PC-9 (cell line): ENCODE measurements around the gene AGMO. TPM values are rescaled to one million over a fixed set of nuclear protein-coding genes. Genes with fewer than 3 reads are reported as not detected.

Experiments used
- BruUV-seq: library from RNA; stranded (reverse); fragments of 400-500 nt; replicated peaks from 2 replicates; lab custom pipeline; 2021; lab: Mats Ljungman, UMichigan
- CTCF ChIA-PET: fragments of 300-600 bp; sonication (Branson Sonifier 250); formaldehyde crosslinking; loops from one replicate; lab custom pipeline; 2022; ENCODE audit warnings: antibody characterized with exemption; lab: Charles Lee
- POLR2A ChIA-PET: fragments of 300-600 bp; sonication (Branson Sonifier 250); formaldehyde crosslinking; loops from one replicate; lab custom pipeline; 2022; ENCODE audit warnings: antibody characterized with exemption; ENCODE audit not compliant: unreplicated experiment; lab: Charles Lee
- DNase-seq, 2 experiments: peaks; one replicate each; pipeline versions ENCODE4 v3.0.0 to v3.0.0-alpha.2; 2015 to 2022; ENCODE audit warnings: mixed read lengths in 1 of 2
- H2AFZ ChIP-seq: fragments of 200-600 bp; sonication (generic); 2 replicates; pipeline ENCODE4 v1.8.1; 2017; ENCODE audit warnings: antibody characterized with exemption
- H3F3A ChIP-seq: fragments of 200-600 bp; sonication (generic); 2 replicates; pipeline ENCODE4 v1.8.1; 2017; ENCODE audit warnings: antibody characterized with exemption, mild to moderate bottlenecking, low read depth; ENCODE audit not compliant: insufficient read depth
- H3K27ac ChIP-seq: fragments of 200-600 bp; sonication (generic); 2 replicates; pipeline ENCODE4 v1.6.1; 2016; ENCODE audit warnings: mixed run types
- H3K27me3 ChIP-seq: fragments of 200-600 bp; sonication (generic); 2 replicates; pipeline ENCODE4 v1.6.1; 2016; ENCODE audit warnings: low read depth, mixed run types; ENCODE audit not compliant: insufficient read depth
- H3K36me3 ChIP-seq: fragments of 200-600 bp; sonication (generic); 2 replicates; pipeline ENCODE4 v1.6.1; 2016; ENCODE audit warnings: low read depth, mixed run types
- H3K4me1 ChIP-seq: fragments of 200-600 bp; sonication (generic); replicated peaks from 2 replicates; pipeline ENCODE4 v1.6.1; 2016; ENCODE audit warnings: mixed run types; ENCODE audit not compliant: insufficient read depth
- H3K4me2 ChIP-seq: fragments of 200-600 bp; sonication (generic); 2 replicates; pipeline ENCODE4 v1.6.1; 2017; ENCODE audit warnings: mixed run types
- H3K4me3 ChIP-seq: fragments of 200-600 bp; sonication (generic); 2 replicates; pipeline ENCODE4 v1.6.1; 2016; ENCODE audit warnings: mixed run types
- H3K79me2 ChIP-seq: fragments of 200-600 bp; sonication (generic); 2 replicates; pipeline ENCODE4 v1.6.1; 2017; ENCODE audit warnings: low read depth, mixed run types
- H3K9me2 ChIP-seq: fragments of 200-600 bp; sonication (generic); 2 replicates; pipeline ENCODE4 v1.8.1; 2017; ENCODE audit warnings: mild to moderate bottlenecking; ENCODE audit not compliant: insufficient read depth
- H3K9me3 ChIP-seq: fragments of 200-600 bp; sonication (generic); 2 replicates; pipeline ENCODE4 v1.8.1; 2016; ENCODE audit warnings: low read depth; ENCODE audit not compliant: insufficient read depth
- H4K20me1 ChIP-seq: fragments of 200-600 bp; sonication (generic); 2 replicates; pipeline ENCODE4 v1.8.1; 2017; ENCODE audit not compliant: insufficient read depth
- CTCF ChIP-seq: fragments of 200-600 bp; sonication (generic); conservative IDR thresholded peaks from 2 replicates; pipeline ENCODE4 v1.6.1; 2017; ENCODE audit warnings: mixed run types, antibody characterized with exemption, mild to moderate bottlenecking, moderate library complexity
- EZH2 ChIP-seq: fragments of 200-600 bp; sonication (generic); IDR thresholded peaks from 2 replicates; pipeline ENCODE4 v1.8.0; 2017; ENCODE audit warnings: antibody characterized with exemption, low read depth
- intact Hi-C: fragments of 100-400 bp; cut with micrococcal nuclease; formaldehyde crosslinking; loops from one replicate; pipeline ENCODE4 v1.10.0; 2022; ENCODE audit not compliant: unreplicated experiment
- total RNA-seq: library from RNA; stranded (reverse); gene quantifications from 2 replicates; pipeline ENCODE4 v1.2.3, GENCODE V29; 2021

The AGMO gene
- total RNA-seq, 1 experiment from 2014 or later, result not detected

GRCh38 chr7:15581352-15581951 lies 19.6 kb upstream of the AGMO start:
- no peaks in the 10 kb centered on the region for H4K20me1 ChIP-seq
- H2AFZ ChIP-seq, result no peak overlapping the region
- no peak overlapping the region for H3K27ac ChIP-seq
- H3K36me3 ChIP-seq, result no peaks in the 10 kb centered on the region
- no peaks in the 10 kb centered on the region for H3K4me1 ChIP-seq
- ChIA-PET POLR2A (interaction anchor here (0.6 kb wide), 1 partner anchor 855 kb away, joined by 4 read pairs; no protein-coding TSS in a partner anchor), CTCF (interaction anchor here (0.7 kb wide), 1 partner anchor 332 kb away, joined by 3 read pairs; no protein-coding TSS in a partner anchor)
- H3K9me3 ChIP-seq, result peaks cover 13% of the 10 kb centered on the region
- no peaks in the 10 kb centered on the region for H3F3A ChIP-seq
- no peak overlapping the region for H3K4me2 ChIP-seq
- H3K9me2 ChIP-seq, result no peaks in the 10 kb centered on the region
- H3K4me3 ChIP-seq, result no peak overlapping the region
- DNase-seq, result no peak
- no TSS peak for BruUV-seq
- no peak for TF ChIP-seq EZH2
- TF ChIP-seq CTCF, result no peak
- no peaks in the 10 kb centered on the region for H3K27me3 ChIP-seq
- H3K79me2 ChIP-seq, result no peaks in the 10 kb centered on the region
- intact Hi-C loops, result no loop called here

DNA sequence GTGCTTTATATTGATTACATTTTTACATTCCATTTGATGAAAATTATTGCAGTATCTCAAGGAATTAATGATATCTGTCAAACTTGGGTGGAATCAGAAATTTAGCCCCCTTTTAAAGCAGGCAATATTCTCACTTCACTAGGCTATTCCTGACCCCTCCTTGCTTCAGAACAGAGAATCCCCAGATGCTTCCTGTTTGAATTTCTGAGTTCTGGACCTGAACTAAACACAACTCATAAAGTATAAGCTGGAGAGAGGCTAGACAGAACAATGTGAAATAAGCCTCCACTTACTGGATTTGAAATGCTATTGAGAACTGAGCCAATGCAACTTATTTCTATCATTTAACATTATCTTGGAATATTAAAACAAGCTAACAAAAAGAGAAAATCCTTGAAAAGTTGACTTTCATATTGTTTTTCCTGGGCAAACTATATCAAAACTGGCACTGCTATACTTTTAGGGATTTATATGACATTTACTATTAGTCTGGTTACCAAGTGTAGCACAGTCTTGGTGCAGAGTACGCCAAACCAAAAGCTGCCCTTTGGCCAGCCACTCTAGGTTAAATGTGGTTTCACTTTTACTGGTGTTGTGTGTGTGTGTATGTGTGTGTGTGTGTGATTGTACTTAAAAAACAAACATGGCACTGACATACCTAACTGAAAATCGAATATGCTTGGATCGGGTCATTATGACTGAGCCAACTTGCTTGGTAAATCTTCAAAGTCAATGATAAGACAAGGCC lies 19.0 kb upstream of the AGMO start:
- ChIA-PET POLR2A (interaction anchor here (0.7 kb wide), 1 partner anchor 61 kb away, joined by 3 read pairs; no protein-coding TSS in a partner anchor), CTCF (interaction anchor here (0.7 kb wide), 1 partner anchor 333 kb away, joined by 3 read pairs; no protein-coding TSS in a partner anchor)
- intact Hi-C loops, result no loop called here
- no peak overlapping the region for H2AFZ ChIP-seq
- H4K20me1 ChIP-seq, result no peaks in the 10 kb centered on the region
- H3K27me3 ChIP-seq, result no peaks in the 10 kb centered on the region
- TF ChIP-seq CTCF, result no peak
- no peak overlapping the region for H3K4me3 ChIP-seq
- no peak overlapping the region for H3K4me2 ChIP-seq
- peaks cover 13% of the 10 kb centered on the region for H3K9me3 ChIP-seq
- H3K27ac ChIP-seq, result no peak overlapping the region
- BruUV-seq, result no TSS peak
- H3K36me3 ChIP-seq, result no peaks in the 10 kb centered on the region
- no peaks in the 10 kb centered on the region for H3K79me2 ChIP-seq
- no peak for DNase-seq
- H3K9me2 ChIP-seq, result no peaks in the 10 kb centered on the region
- H3F3A ChIP-seq, result no peaks in the 10 kb centered on the region
- no peaks in the 10 kb centered on the region for H3K4me1 ChIP-seq

DNA sequence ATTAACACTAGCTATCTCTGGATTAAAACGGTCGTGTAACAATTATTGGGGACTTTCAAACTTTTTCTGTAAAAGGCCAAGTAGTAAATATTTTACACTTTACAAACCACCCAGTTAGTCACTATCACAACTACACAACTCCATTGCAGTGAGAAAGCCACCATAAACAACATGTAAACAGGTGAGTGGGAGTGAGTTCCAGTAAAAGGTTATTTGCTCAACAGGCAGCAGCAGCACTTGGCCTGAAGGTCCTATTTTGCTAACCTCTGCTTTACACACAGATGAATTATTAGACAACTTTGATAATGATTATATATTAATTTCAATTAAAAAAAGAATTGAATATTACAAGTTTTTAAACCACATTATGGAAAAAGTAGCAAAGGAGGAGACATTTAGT lies 15.8 kb upstream of the AGMO start:
- H3K4me1 ChIP-seq, result no peaks in the 10 kb centered on the region
- no peak overlapping the region for H3K4me2 ChIP-seq
- H3K27ac ChIP-seq, result no peak overlapping the region
- no peaks in the 10 kb centered on the region for H3K79me2 ChIP-seq
- no peaks in the 10 kb centered on the region for H3K36me3 ChIP-seq
- TF ChIP-seq CTCF (no peak), EZH2 (no peak)
- no peak overlapping the region for H3K4me3 ChIP-seq
- intact Hi-C loops, result no loop called here
- BruUV-seq, result no TSS peak
- ChIA-PET POLR2A (no interaction called here), CTCF (no interaction called here)
- H3K9me2 ChIP-seq, result no peaks in the 10 kb centered on the region
- H3F3A ChIP-seq, result no peaks in the 10 kb centered on the region
- no peaks in the 10 kb centered on the region for H3K9me3 ChIP-seq
- DNase-seq, result no peak
- H4K20me1 ChIP-seq, result no peaks in the 10 kb centered on the region
- H2AFZ ChIP-seq, result no peak overlapping the region
- no peaks in the 10 kb centered on the region for H3K27me3 ChIP-seq
